Astrocyte (in vitro differentiated cells and primary cell): ENCODE results near the gene CHADL. TPM values are rescaled to one million over a fixed set of nuclear protein-coding genes. Genes with fewer than 3 reads are reported as not detected.
A peak's percentile ranks its signal among the peaks of the same experiment; 100 is the strongest.

ENCODE experiments used
- DNase-seq: peaks from one replicate; pipeline ENCODE4 v3.0.0-alpha.2; 2010; ENCODE audit warnings: low read depth
- FAIRE-seq: peaks from 2 replicates; lab custom pipeline; 2011; peaks lifted over from hg19 to GRCh38; lab: Jason Lieb, UNC
- H2AFZ ChIP-seq: 2 replicates; pipeline ENCODE4 v1.6.0; 2012; ENCODE audit warnings: low read depth, low read length, inconsistent platforms
- H3K27ac ChIP-seq: 2 replicates; pipeline ENCODE4 v1.5.1; 2011; ENCODE audit warnings: low read depth, low read length, inconsistent platforms
- H3K27me3 ChIP-seq: 2 replicates; pipeline ENCODE4 v1.6.0; 2011; ENCODE audit warnings: low read length, inconsistent platforms; ENCODE audit not compliant: insufficient read depth
- H3K36me3 ChIP-seq: 2 replicates; pipeline ENCODE4 v1.5.1; 2011; ENCODE audit warnings: low read length, inconsistent platforms; ENCODE audit not compliant: insufficient read depth
- H3K4me1 ChIP-seq: 2 replicates; pipeline ENCODE4 v1.5.1; 2011; ENCODE audit warnings: low read length, inconsistent platforms; ENCODE audit not compliant: insufficient read depth
- H3K4me2 ChIP-seq: 2 replicates; pipeline ENCODE4 v1.6.0; 2012; ENCODE audit warnings: low read length, inconsistent platforms
- H3K4me3 ChIP-seq: 2 replicates; pipeline ENCODE4 v1.5.1; 2011; ENCODE audit warnings: low read depth, mild to moderate bottlenecking, low read length, inconsistent platforms; ENCODE audit not compliant: insufficient read depth
- H3K79me2 ChIP-seq: 2 replicates; pipeline ENCODE4 v1.6.0; 2012; ENCODE audit warnings: mild to moderate bottlenecking, low read length, inconsistent platforms; ENCODE audit not compliant: insufficient read depth
- H3K9ac ChIP-seq: 2 replicates; pipeline ENCODE4 v1.6.0; 2012; ENCODE audit warnings: mild to moderate bottlenecking, low read length, inconsistent platforms
- H3K9me3 ChIP-seq: 2 replicates; pipeline ENCODE4 v1.5.1; 2012; ENCODE audit warnings: low read depth, mild to moderate bottlenecking, low read length, inconsistent platforms; ENCODE audit not compliant: insufficient read depth
- H4K20me1 ChIP-seq: 2 replicates; pipeline ENCODE4 v1.6.0; 2012; ENCODE audit warnings: low read length, inconsistent platforms; ENCODE audit not compliant: insufficient read depth
- H3K27ac Mint-ChIP-seq: one replicate; pipeline ENCODE4 v1.8.0; 2021; ENCODE audit warnings: mild to moderate bottlenecking, mixed read lengths; ENCODE audit not compliant: unreplicated experiment
- H3K27me3 Mint-ChIP-seq: one replicate; pipeline ENCODE4 v1.8.0; 2021; ENCODE audit warnings: low read depth, mixed read lengths; ENCODE audit not compliant: unreplicated experiment
- H3K36me3 Mint-ChIP-seq: one replicate; pipeline ENCODE4 v1.8.0; 2021; ENCODE audit warnings: low read depth, mixed read lengths; ENCODE audit not compliant: unreplicated experiment
- H3K4me1 Mint-ChIP-seq: one replicate; pipeline ENCODE4 v1.8.0; 2021; ENCODE audit warnings: low read depth, mixed read lengths; ENCODE audit not compliant: unreplicated experiment
- H3K4me3 Mint-ChIP-seq: one replicate; pipeline ENCODE4 v1.8.0; 2021; ENCODE audit warnings: mild to moderate bottlenecking, moderate library complexity, mixed read lengths; ENCODE audit not compliant: unreplicated experiment
- H3K9me3 Mint-ChIP-seq: one replicate; pipeline ENCODE4 v1.8.0; 2021; ENCODE audit warnings: mild to moderate bottlenecking, mixed read lengths; ENCODE audit not compliant: unreplicated experiment
- CTCF ChIP-seq: IDR thresholded peaks from 2 replicates; pipeline ENCODE4 v1.5.1; 2011; ENCODE audit warnings: low read depth, mild to moderate bottlenecking, inconsistent platforms, low read length, moderate library complexity; ENCODE audit not compliant: insufficient read depth
- EZH2 ChIP-seq: IDR thresholded peaks from 2 replicates; pipeline ENCODE4 v1.6.1; 2012; ENCODE audit warnings: mild to moderate bottlenecking, low read length, inconsistent platforms; ENCODE audit not compliant: insufficient read depth
- total RNA-seq: library from RNA; stranded (reverse); gene quantifications from 2 replicates; pipeline ENCODE4 v1.2.1, GENCODE V29; 2021

The CHADL gene
- total RNA-seq, 1 donor from 2014 or later: 0.23 TPM

DNA sequence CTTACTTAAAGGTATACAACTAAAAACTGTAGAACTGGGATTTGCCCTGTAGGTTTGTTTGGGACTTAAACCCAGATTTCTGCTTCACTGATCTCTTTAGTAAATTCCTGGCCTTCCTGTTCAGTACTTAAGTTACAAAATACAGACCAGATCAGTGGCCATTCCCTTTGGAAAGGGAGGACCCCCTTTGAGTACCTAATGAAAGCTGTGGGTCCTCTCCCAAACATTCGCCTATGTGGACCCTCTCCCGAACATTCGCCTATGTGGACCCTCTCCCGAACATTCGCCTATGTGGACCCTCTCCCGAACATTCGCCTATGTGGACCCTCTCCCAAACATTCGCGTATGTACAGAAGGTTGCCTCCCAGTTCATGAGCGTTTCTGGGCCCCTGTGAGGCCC, 25.3 kb downstream of the CHADL start:
- H2AFZ ChIP-seq: no peak overlapping the region

GRCh38 chr22:41206719-41207118, 34.0 kb downstream of the CHADL start:
- H3K4me1 ChIP-seq: peaks cover 7% of the 10 kb centered on the region
- H3K36me3 ChIP-seq: no peaks in the 10 kb centered on the region
- H3K27me3 ChIP-seq: no peaks in the 10 kb centered on the region
- H3K79me2 ChIP-seq: peaks cover 31% of the 10 kb centered on the region
- no peak overlapping the region for H3K4me2 ChIP-seq
- no peak overlapping the region for H3K4me3 ChIP-seq
- Mint-ChIP-seq H3K36me3 (peaks cover 8% of the 10 kb centered on the region), H3K4me3 (peak overlapping the region; percentile 96), H3K4me1 (no peaks in the 10 kb centered on the region), H3K27ac (no peak overlapping the region), H3K27me3 (peaks cover 8% of the 10 kb centered on the region), H3K9me3 (no peaks in the 10 kb centered on the region)
- TF ChIP-seq EZH2: no peak
- TF ChIP-seq CTCF: no peak
- FAIRE-seq: no peak
- H4K20me1 ChIP-seq: no peaks in the 10 kb centered on the region
- H3K9ac ChIP-seq: no peak overlapping the region
- no peak for DNase-seq
- H2AFZ ChIP-seq: no peak overlapping the region
- no peaks in the 10 kb centered on the region for H3K9me3 ChIP-seq
- H3K27ac ChIP-seq: no peak overlapping the region

More for the DNA sequence above, 25.3 kb downstream of the CHADL start:
- no peak overlapping the region for H3K4me3 Mint-ChIP-seq
- no peaks in the 10 kb centered on the region for H3K27me3 ChIP-seq
- peaks cover 5% of the 10 kb centered on the region for H3K4me1 ChIP-seq
- H3K4me2 ChIP-seq: no peak overlapping the region
- H3K79me2 ChIP-seq: no peaks in the 10 kb centered on the region
- H3K27me3 Mint-ChIP-seq: no peaks in the 10 kb centered on the region
- DNase-seq (no peak), FAIRE-seq (no peak)
- TF ChIP-seq CTCF (no peak), EZH2 (no peak)
- no peak overlapping the region for H3K9ac ChIP-seq
- H3K36me3 Mint-ChIP-seq: peaks cover 35% of the 10 kb centered on the region
- peaks cover 9% of the 10 kb centered on the region for H3K4me1 Mint-ChIP-seq
- peaks cover 8% of the 10 kb centered on the region for H3K9me3 Mint-ChIP-seq
- H3K9me3 ChIP-seq: no peaks in the 10 kb centered on the region
- H3K27ac ChIP-seq: no peak overlapping the region
- H3K36me3 ChIP-seq: peaks cover 10% of the 10 kb centered on the region
- no peak overlapping the region for H3K27ac Mint-ChIP-seq
- H4K20me1 ChIP-seq: no peaks in the 10 kb centered on the region
- H3K4me3 ChIP-seq: no peak overlapping the region

DNA sequence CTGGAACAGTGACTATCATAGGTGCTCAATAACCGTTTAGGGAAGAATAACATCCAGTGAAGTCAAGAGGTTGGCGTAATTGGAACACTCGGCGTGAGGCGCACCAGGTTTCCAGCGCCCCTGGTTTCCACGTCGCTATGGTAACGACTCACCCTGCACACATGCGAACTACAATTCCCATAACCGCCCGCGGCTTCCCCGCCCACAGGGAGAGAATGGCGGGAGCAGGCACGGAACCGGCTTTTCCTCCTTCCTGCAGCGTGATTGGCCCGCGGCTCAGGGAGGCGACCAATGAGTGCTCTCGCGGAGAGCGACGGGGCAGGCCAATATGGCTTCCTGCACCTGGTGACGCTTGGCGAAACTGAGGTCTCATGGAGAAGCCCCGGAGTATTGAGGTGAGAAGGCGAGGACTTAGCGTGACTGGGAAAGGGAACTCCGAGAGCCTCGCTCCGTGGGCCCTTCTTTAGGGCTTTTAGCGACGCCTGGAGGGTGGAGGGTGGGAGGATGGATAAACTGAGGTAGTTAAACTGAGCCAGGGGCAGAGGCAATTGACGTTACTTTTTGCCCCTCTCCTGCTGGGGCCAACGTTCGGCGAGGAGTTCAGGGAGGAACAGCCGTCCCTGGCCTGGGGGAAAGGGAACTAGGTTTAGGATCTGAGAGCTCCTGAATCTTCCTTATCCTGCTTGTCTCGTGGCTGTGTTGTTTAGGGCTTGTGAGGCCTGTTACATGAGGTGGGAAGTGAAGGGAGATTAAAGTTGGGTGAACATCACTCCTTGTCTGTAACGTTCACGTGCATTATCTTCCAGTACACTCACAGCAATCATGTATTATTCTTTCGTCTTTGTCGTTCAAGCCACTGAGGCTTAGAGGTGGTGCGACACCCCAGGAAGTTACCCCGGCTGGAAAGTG, 35.5 kb downstream of the CHADL start, which contains the start of gene L3MBTL2:
L3MBTL2 (plus strand) TSS at position 321 of the 909 bp plus-strand sequence; CDS start at position 372, 51 bp downstream.
- peaks cover 6% of the 10 kb centered on the region for H3K36me3 Mint-ChIP-seq
- Histone ChIP-seq H3K79me2 (peaks cover 31% of the 10 kb centered on the region), H3K9ac (peak within 1 kb of the TSS; percentile 98), H3K27ac (peak within 1 kb of the TSS; percentile 76), H3K4me3 (peak within 1 kb of the TSS; percentile 97), H2AFZ (peak within 1 kb of the TSS; percentile 99), H3K4me2 (peak within 1 kb of the TSS; percentile 96), H3K9me3 (no peaks in the 10 kb centered on the region), H3K36me3 (no peaks in the 10 kb centered on the region), H3K27me3 (no peaks in the 10 kb centered on the region), H4K20me1 (no peaks in the 10 kb centered on the region), H3K4me1 (peaks cover 7% of the 10 kb centered on the region)
- no peaks in the 10 kb centered on the region for H3K4me1 Mint-ChIP-seq
- peak within 1 kb of the TSS; percentile 89 for H3K27ac Mint-ChIP-seq
- H3K27me3 Mint-ChIP-seq: peaks cover 15% of the 10 kb centered on the region
- TF ChIP-seq CTCF: no peak
- no peak for TF ChIP-seq EZH2
- no peaks in the 10 kb centered on the region for H3K9me3 Mint-ChIP-seq
- FAIRE-seq (peak; percentile 95), DNase-seq (peak; percentile 88)
- peak within 1 kb of the TSS; percentile 96 for H3K4me3 Mint-ChIP-seq
